Stimulated activated CD4-positive, alpha-beta T cell treated with anti-CD3 and anti-CD28 coated beads, Interleukin-12 subunit alpha, Interleukin-12 subunit beta, amount 100 ng/mL, for 24 hours (primary cell): ENCODE results near the gene NT5DC2.

Experiments used
- DNase-seq, 2 experiments: peaks; one replicate each; pipeline ENCODE4 v3.0.0-alpha.2; 2020; ENCODE audit warnings: low read depth in 2 of 2

The NT5DC2 gene

GRCh38 chr3:52533623-52534280 lies at the start of gene NT5DC2:
Gene NT5DC2, minus strand, starts transcription at chr3:52533857. Its CDS starts 120 bp downstream, at chr3:52533737.
- peak; percentile 39 to 59 for DNase-seq

GRCh38 chr3:52574056-52574965 lies 40.7 kb upstream of the NT5DC2 start:
- no peak for DNase-seq

GRCh38 chr3:52572221-52572620 lies 38.6 kb upstream of the NT5DC2 start:
- no peak for DNase-seq

GRCh38 chr3:52570076-52570475 lies 36.4 kb upstream of the NT5DC2 start:
- no peak for DNase-seq

- DNase-seq = no peak
Measured at GRCh38 chr3:52568069-52568468, 34.4 kb upstream of the NT5DC2 start.

GRCh38 chr3:52563984-52564383 lies 30.3 kb upstream of the NT5DC2 start:
- no peak for DNase-seq

GRCh38 chr3:52561028-52561747 lies 27.5 kb upstream of the NT5DC2 start:
- no peak for DNase-seq

- DNase-seq = no peak
Measured at GRCh38 chr3:52558436-52558835, 24.8 kb upstream of the NT5DC2 start.

GRCh38 chr3:52557011-52557960 lies 23.6 kb upstream of the NT5DC2 start:
- DNase-seq = no peak

- no peak for DNase-seq
Measured at GRCh38 chr3:52555056-52555455, 21.4 kb upstream of the NT5DC2 start.

GRCh38 chr3:52554026-52554755 lies 20.5 kb upstream of the NT5DC2 start:
- no peak for DNase-seq

- no peak for DNase-seq
Measured at GRCh38 chr3:52552089-52552488, 18.4 kb upstream of the NT5DC2 start.

- DNase-seq = no peak
Measured at GRCh38 chr3:52551118-52551517, 17.5 kb upstream of the NT5DC2 start.

- DNase-seq = no peak
Measured at GRCh38 chr3:52547143-52547542, 13.5 kb upstream of the NT5DC2 start.

- DNase-seq = no peak
Measured at GRCh38 chr3:52546111-52546901, 12.6 kb upstream of the NT5DC2 start.

- no peak for DNase-seq
Measured at GRCh38 chr3:52544937-52545336, 11.3 kb upstream of the NT5DC2 start.

GRCh38 chr3:52541050-52541449 lies 7.4 kb upstream of the NT5DC2 start:
- no peak for DNase-seq

GRCh38 chr3:52539010-52539653 lies 5.5 kb upstream of the NT5DC2 start:
- no peak for DNase-seq

- no peak for DNase-seq
Measured at GRCh38 chr3:52537726-52538421, 4.2 kb upstream of the NT5DC2 start.
